ENCODE data around the gene DLEC1. TPM values are rescaled to one million over a fixed set of nuclear protein-coding genes. Genes with fewer than 3 reads are reported as not detected.

Gene DLEC1
- total and polyA plus RNA-seq, 2 of the 4 experiments (the other 2 are of a cell fraction), result 0.03 TPM; not detected in 1

GRCh38 chr3:38138349-38139190 is 99.6 kb downstream of the DLEC1 start, which contains the start of gene MYD88:
Gene MYD88, plus strand, starts transcription at chr3:38138661. Its CDS starts 40 bp downstream, at chr3:38138701.
- H2AK5ac ChIP-seq (ENCODE audit: low read depth, low read length), result peak within 1 kb of the TSS; percentile 80
- in situ Hi-C loops (cut with MboI; ENCODE audit: low sequenced_read_pairs) (loop anchor here (10.0 kb wide), 1 partner anchor 346 kb away; no protein-coding TSS in a partner anchor), intact Hi-C loops (cut with micrococcal nuclease) (loop anchor here (1.0 to 2.0 kb wide), 2 partner anchors 58 to 90 kb away; no protein-coding TSS in a partner anchor), dilution Hi-C loops (cut with HindIII; ENCODE audit: low sequenced_read_pairs, unreplicated experiment) (no loop called here)
- peaks cover 30 to 71% of the 10 kb centered on the region in 2 experiments for H3K79me1 ChIP-seq (ENCODE audit: low read depth in 1 of 2, low read length in 2 of 2)
- peak within 1 kb of the TSS; percentile 72; the same call in 2 of the 3 replicates for H2BK15ac ChIP-seq (ENCODE audit: low read depth, low read length)
- H2BK5ac ChIP-seq (ENCODE audit: low read depth, low read length, poor library complexity, severe bottlenecking), result peak within 1 kb of the TSS; percentile 84
- DNase-seq, result peak; percentile 51
- H3K9me3 ChIP-seq (ENCODE audit: control insufficient read depth, insufficient read depth, low read length), result no peaks in the 10 kb centered on the region
- H3K18ac ChIP-seq (ENCODE audit: low read depth, low read length), result peak within 1 kb of the TSS; percentile 77
- H3K27me3 ChIP-seq (ENCODE audit: control insufficient read depth, insufficient read depth, low read length), result no peaks in the 10 kb centered on the region
- H3K9me1 ChIP-seq (ENCODE audit: insufficient read depth, low read length), result peaks cover 24% of the 10 kb centered on the region
- H3K36me3 ChIP-seq (ENCODE audit: control insufficient read depth, insufficient read depth, low read length), result peaks cover 25% of the 10 kb centered on the region
- H3K4ac ChIP-seq (ENCODE audit: low read depth, low read length), result peak within 1 kb of the TSS; percentile 96
- no TSS peak for BruUV-seq (replicated peaks)
- H2AFZ ChIP-seq (replicated peaks; ENCODE audit: low read length, poor library complexity), result peak within 1 kb of the TSS; percentile 96
- peak within 1 kb of the TSS; percentile 93 for H3K27ac ChIP-seq (ENCODE audit: insufficient read depth, low read length)
- peak within 1 kb of the TSS; percentile 78 for H2BK20ac ChIP-seq (ENCODE audit: low read depth, low read length)
- CTCF ChIA-PET, result no interaction called here
- peak within 1 kb of the TSS; percentile 90 for H2BK120ac ChIP-seq (ENCODE audit: low read depth, low read length)
- WGBS, 2 experiments (ENCODE audit: extremely low coverage in 2 of 2, insufficient read length in 1 of 2), result 2% methylated on average over 37 of the region's 65 CpGs; no CpG with 5 or more reads in 1 of the 2 experiments
- H3K23ac ChIP-seq (ENCODE audit: low read depth, low read length), result peak within 1 kb of the TSS; percentile 88
- H4K5ac ChIP-seq (ENCODE audit: low read depth, low read length), result peak within 1 kb of the TSS; percentile 89
- peak; percentile 35 for ATAC-seq (ENCODE audit: low read depth)
- peak within 1 kb of the TSS; percentile 97 for H3K14ac ChIP-seq (replicated peaks; ENCODE audit: low read depth, low read length)
- H2AK9ac ChIP-seq (replicated peaks; ENCODE audit: low read depth, low read length, poor library complexity), result peak within 1 kb of the TSS; percentile 95
- H4K91ac ChIP-seq (ENCODE audit: insufficient read depth, low read depth, low read length), result peak within 1 kb of the TSS; percentile 90
- H3K56ac ChIP-seq (ENCODE audit: extremely low read depth, insufficient read depth, low read length), result peak within 1 kb of the TSS; percentile 84; the same call in 1 of the 2 replicates
- peaks cover 13% of the 10 kb centered on the region for H3K4me1 ChIP-seq (ENCODE audit: control insufficient read depth, insufficient read depth, low read length)
- H3K9ac ChIP-seq (ENCODE audit: low read depth, low read length), result peak within 1 kb of the TSS; percentile 95
- peak within 1 kb of the TSS; percentile 96 for H3K4me3 ChIP-seq (ENCODE audit: insufficient read depth, low read depth, low read length)
- POLR2A ChIA-PET (ENCODE audit: unreplicated experiment), result interaction anchor here (0.8 kb wide), 1 partner anchor 26 kb away, joined by 3 read pairs; the partner anchor contains the start of gene OXSR1
- TF ChIP-seq SMC3 (IDR thresholded peaks at IDR 0.05; ENCODE audit: low read depth, low read length), result no peak
- TF ChIP-seq MAZ (IDR thresholded peaks at IDR 0.05; ENCODE audit: borderline replicate concordance, low read depth, low read length), result 0 out of 2 replicates have a peak, but pooled peaks have one; percentile 7
- 0 out of 2 replicates have a peak, but pooled peaks have one; percentile 16 for TF ChIP-seq RAD21 (IDR thresholded peaks at IDR 0.05; ENCODE audit: low read length)
- no peak for TF ChIP-seq CHD1 (IDR thresholded peaks at IDR 0.05; ENCODE audit: low read depth, low read length)
- peak; percentile 33; the same call in 1 of the 2 replicates for TF ChIP-seq MXI1 (IDR thresholded peaks at IDR 0.05; ENCODE audit: borderline replicate concordance, low read depth, low read length)
- TF ChIP-seq POLR2A (IDR thresholded peaks at IDR 0.05; ENCODE audit: low read depth, low read length), result no peak
- TF ChIP-seq ELK1 (IDR thresholded peaks at IDR 0.05; ENCODE audit: borderline replicate concordance, low read depth, low read length), result no peak
- 0 out of 2 replicates have a peak, but pooled peaks have one; percentile 6 for TF ChIP-seq CTCF (conservative IDR thresholded peaks at IDR 0.05; ENCODE audit: low read depth, low read length)
- no peak for TF ChIP-seq BHLHE40 (IDR thresholded peaks at IDR 0.05; ENCODE audit: low read depth, low read length)
- no peak for TF ChIP-seq CEBPB (IDR thresholded peaks at IDR 0.05; ENCODE audit: low read depth, low read length)
- no peak for TF ChIP-seq RCOR1 (IDR thresholded peaks at IDR 0.05; ENCODE audit: insufficient replicate concordance, low read length)
- TF ChIP-seq RFX5 (IDR thresholded peaks at IDR 0.05; ENCODE audit: low read depth, low read length), result no peak
- H4K8ac ChIP-seq (ENCODE audit: low read depth in 2 of 2, low read length in 2 of 2), result peak within 1 kb of the TSS; percentile 97 to 99
- H4K20me1 ChIP-seq (ENCODE audit: insufficient read depth, low read length), result 0 out of 2 replicates have a peak, but pooled peaks cover 3% of the 10 kb centered on the region
- H3K4me2 ChIP-seq (ENCODE audit: low read depth, low read length), result peak within 1 kb of the TSS; percentile 98
